ENCODE data around the gene ARL15. TPM values are rescaled to one million over a fixed set of nuclear protein-coding genes. Genes with fewer than 3 reads are reported as not detected.

Gene ARL15
- total and polyA plus RNA-seq, 2 of the 8 experiments (the other 6 are each of a cell fraction or from before 2014, with no cell fraction given) = 9.9 to 21.2 TPM

GRCh38 chr5:54276048-54276447 is 34.3 kb downstream of the ARL15 start (continued):
- TF ChIP-seq CHD7 (IDR thresholded peaks at IDR 0.05; ENCODE audit: insufficient replicate concordance, low read length) = no peak
- TF ChIP-seq KDM4A (IDR thresholded peaks at IDR 0.05; ENCODE audit: low read depth, low read length, severe bottlenecking) = no peak
- no peak for TF ChIP-seq CREB1 (IDR thresholded peaks at IDR 0.05)
- TF ChIP-seq JUND (IDR thresholded peaks at IDR 0.05; ENCODE audit: low read length) = no peak
- no peak for TF ChIP-seq TEAD4 (IDR thresholded peaks at IDR 0.05; ENCODE audit: low read depth, low read length)
- no peak for TF ChIP-seq SUZ12 (IDR thresholded peaks at IDR 0.05; ENCODE audit: low read length)
- TF ChIP-seq EZH2 (IDR thresholded peaks at IDR 0.05; ENCODE audit: low read depth, low read length, severe bottlenecking) = no peak
- TF ChIP-seq ASH2L (IDR thresholded peaks at IDR 0.05; ENCODE audit: low read length) = no peak
- TF ChIP-seq TAF1 (IDR thresholded peaks at IDR 0.05; ENCODE audit: low read depth, low read length) = no peak
- TF ChIP-seq CTBP2 (IDR thresholded peaks at IDR 0.05; ENCODE audit: borderline replicate concordance, insufficient read depth, insufficient read length, low read length) = no peak
- no peak for TF ChIP-seq BCL11A (IDR thresholded peaks at IDR 0.05; ENCODE audit: low read depth in 2 of 2, low read length in 2 of 2)
- TF ChIP-seq SIN3A (conservative IDR thresholded peaks at IDR 0.05 in 1 of 2, IDR thresholded peaks at IDR 0.05 in 1 of 2; ENCODE audit: low read depth in 1 of 2, low read length in 2 of 2) = no peak

All from H1 (cell line).